GM13976 (cell line): ENCODE results near the gene TTLL11.

Source experiments
- DNase-seq: peaks from one replicate; pipeline ENCODE4 v3.0.0; 2012; ENCODE audit warnings: low spot score
- CTCF ChIP-seq: IDR thresholded peaks from 2 replicates; pipeline ENCODE4 v1.5.1; 2012; ENCODE audit warnings: borderline replicate concordance, mild to moderate bottlenecking; ENCODE audit not compliant: insufficient read depth; ENCODE audit errors: extremely low read depth, missing control alignments, control extremely low read depth
- in situ Hi-C: fragments of 300-500 bp; cut with MboI; formaldehyde crosslinking; loops from one replicate; pipeline ENCODE4 v1.12.0; 2022; ENCODE audit warnings: low sequenced_read_pairs, mixed read lengths, inconsistent platforms; ENCODE audit not compliant: unreplicated experiment

The TTLL11 gene

GRCh38 chr9:122125509-122126330, 32.6 kb upstream of the TTLL11 start:
- in situ Hi-C loops: loop anchor here (10.0 kb wide), 1 partner anchor 689 kb away; no protein-coding TSS in a partner anchor
- no peak for TF ChIP-seq CTCF
- no peak for DNase-seq

DNA sequence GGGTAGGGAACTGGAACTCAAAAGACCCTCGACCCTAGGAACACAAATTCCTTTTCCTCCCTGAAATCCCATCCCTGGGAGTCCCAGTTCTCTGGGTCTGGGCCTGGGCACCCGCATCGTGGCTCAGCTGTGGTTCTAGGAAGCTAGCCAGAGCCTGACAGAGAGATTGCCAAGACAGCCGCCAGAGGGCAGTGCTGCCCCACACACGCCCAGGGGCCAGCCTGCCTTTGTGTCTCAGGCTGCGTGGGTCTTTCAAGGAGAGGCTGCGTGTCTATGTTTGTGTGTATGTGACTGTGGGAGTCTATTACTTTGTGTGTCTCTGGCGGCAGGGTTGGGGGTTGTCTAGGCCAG, 32.0 kb upstream of the TTLL11 start:
- in situ Hi-C loops: loop anchor here (10.0 kb wide), 1 partner anchor 690 kb away; no protein-coding TSS in a partner anchor
- TF ChIP-seq CTCF: peak; percentile 83
- DNase-seq: peak; percentile 90

DNA sequence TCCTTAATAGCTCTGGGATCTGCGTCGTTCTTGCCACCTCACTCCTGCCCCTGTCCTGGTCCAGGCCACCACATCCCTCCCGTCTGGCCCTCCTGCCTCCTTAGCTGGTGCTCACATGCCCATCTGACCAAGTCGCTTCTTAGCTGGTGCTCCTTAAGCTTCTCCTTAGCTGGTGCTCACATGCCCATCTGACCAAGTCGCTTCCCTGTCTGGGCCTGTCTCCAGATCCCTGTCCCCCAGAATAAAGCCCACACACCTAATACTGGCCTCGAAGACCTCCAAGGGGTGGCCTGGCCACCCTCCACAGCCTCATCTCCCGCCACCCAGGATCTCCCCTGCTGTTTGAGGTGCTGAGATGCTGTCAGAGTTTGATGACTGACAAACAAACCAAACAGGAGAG, 31.4 kb upstream of the TTLL11 start:
- in situ Hi-C loops: loop anchor here (5.0 to 25.0 kb wide), 3 partner anchors 223 to 690 kb away; no protein-coding TSS in a partner anchor
- DNase-seq: no peak
- TF ChIP-seq CTCF: no peak

DNA sequence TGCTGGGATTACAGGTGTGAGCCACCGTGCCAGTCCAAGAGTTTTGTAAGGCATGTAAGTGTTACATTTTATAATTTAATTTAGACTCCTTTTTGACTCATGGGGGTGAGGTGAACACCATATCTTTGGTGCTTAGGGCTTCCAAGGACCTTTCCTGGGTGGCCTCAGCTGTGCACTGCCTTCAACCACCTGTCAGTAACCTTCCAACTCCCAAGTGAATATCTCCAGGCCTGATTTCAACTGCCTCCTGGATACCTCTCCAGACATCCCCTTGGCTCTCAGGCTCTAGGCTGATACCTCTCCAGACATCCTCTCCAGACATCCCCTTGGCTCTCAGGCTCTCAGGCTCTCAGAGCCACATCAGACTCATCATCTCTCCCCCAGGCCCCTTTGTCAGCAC, 30.9 kb upstream of the TTLL11 start:
- in situ Hi-C loops: loop anchor here (5.0 to 25.0 kb wide), 3 partner anchors 223 to 691 kb away; no protein-coding TSS in a partner anchor
- no peak for TF ChIP-seq CTCF
- DNase-seq: no peak

GRCh38 chr9:122122903-122123632, 30.0 kb upstream of the TTLL11 start:
- in situ Hi-C loops: loop anchor here (5.0 to 25.0 kb wide), 3 partner anchors 224 to 692 kb away; no protein-coding TSS in a partner anchor
- peak; percentile 97 for TF ChIP-seq CTCF
- DNase-seq: peak; percentile 87

GRCh38 chr9:122122468-122122867, 29.4 kb upstream of the TTLL11 start:
- no peak for TF ChIP-seq CTCF
- DNase-seq: no peak
- in situ Hi-C loops: loop anchor here (5.0 to 25.0 kb wide), 3 partner anchors 225 to 692 kb away; no protein-coding TSS in a partner anchor
